Adipose tissue (tissue), 3 donors: Measurements from ENCODE around the gene SLC25A41. TPM values are rescaled to one million over a fixed set of nuclear protein-coding genes. Genes with fewer than 3 reads are reported as not detected.
"Not testable (repeated sequence)": the region's sequence is repeated elsewhere in the genome, so short reads cannot be mapped to it uniquely, and the experiment has no call there.

Experiments used
- H3K27ac ChIP-seq: one replicate; pipeline ENCODE4 v1.5.1; 2013; ENCODE audit warnings: low read depth, low read length
- WGBS, 3 donors: extraction: QIAGEN DNeasy Blood & Tissue Kit; methylation state at CpG; one replicate each; pipeline ENCODE4 v1.1.7; 2013; 5-methylcytosine and 5-hydroxymethylcytosine counted together
- polyA plus RNA-seq, 3 donors: library from polyadenylated mRNA; stranded (reverse); fragments of 200-250 nt; gene quantifications; one replicate each; pipeline ENCODE4 v1.2.3, GENCODE V29; 2013
- donor health status: healthy with polysubstance abuse.
- donor health status: Bipolar disorder and iron deficiency.
- donor health status: healthy.

SLC25A41 gene
- polyA plus RNA-seq, 3 donors = 0.09 to 0.22 (median 0.21) TPM

DNA sequence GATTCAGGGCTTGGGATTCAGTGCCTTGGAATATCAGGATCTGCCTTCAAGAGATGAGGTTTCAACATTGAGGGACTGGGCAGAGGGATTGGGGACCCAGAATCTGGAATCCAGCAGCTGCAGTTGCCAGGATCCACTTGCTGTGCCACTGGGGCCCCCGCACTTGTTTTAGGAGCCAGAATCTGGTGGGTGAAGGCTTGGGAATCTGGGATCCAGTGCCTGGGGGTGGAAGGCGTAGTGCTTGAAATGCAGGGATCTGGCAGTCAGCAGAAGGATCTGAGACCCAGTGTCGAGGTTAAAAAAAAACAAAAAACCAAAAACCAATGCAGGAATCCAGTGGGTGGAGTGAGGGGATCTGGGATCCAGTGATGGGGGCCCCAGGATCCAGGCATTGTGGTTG, 7.3 kb upstream of the SLC25A41 start:
- 90 to 91% (median 91%) methylated on average over 3 of the region's 3 CpGs for WGBS, 3 donors
- H3K27ac ChIP-seq = no peak overlapping the region

DNA sequence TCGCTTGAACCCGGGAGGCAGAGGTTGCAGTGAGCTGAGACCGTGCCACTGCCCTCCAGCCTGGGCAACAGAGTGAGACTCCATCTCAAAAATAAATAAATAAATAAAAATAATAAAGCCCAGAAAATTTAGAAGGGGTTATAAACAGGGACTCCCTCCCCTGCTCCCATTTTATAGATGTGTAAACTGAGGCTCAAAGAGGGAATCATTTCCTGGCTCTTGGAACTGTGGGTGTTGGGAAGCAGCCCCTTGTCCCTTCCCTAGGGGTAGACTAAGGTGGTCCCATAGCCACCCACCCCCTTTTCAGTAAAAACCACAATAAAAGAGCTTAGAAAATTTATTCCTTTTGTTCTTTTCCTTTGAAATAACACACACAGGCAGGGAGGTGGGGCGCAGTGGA, 6.2 kb upstream of the SLC25A41 start:
- WGBS, 3 donors = 91 to 95% (median 93%) methylated on average over 3 to 4 of the region's 4 CpGs
- no peak overlapping the region for H3K27ac ChIP-seq

DNA sequence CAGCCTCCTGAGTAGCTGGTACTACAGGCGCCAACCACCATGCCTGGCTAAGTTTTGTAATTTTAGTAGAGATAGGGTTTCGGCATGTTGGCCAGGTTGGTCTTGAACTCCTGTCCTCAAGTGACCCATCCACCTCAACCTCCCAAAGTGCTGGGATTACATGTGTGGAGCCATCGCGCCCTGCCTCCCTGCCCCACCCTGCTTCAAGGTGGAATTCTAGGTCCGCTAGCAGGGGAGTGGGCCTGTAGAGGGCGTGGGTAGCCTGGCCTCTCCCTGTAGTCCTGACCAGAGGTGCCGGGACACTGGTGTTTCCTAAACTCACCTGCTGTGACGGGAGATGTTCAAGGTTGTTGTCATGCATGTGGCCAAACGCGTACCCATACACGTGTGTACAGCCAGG, 398 bp downstream of the SLC25A41 start:
- H3K27ac ChIP-seq = no peak overlapping the region
- WGBS, 3 donors = 85 to 93% (median 92%) methylated on average over 11 of the region's 11 CpGs

- WGBS, 3 donors = 88 to 93% (median 93%) methylated on average over 11 of the region's 11 CpGs
- H3K27ac ChIP-seq = no peak overlapping the region
These were observed 1.7 kb downstream of the SLC25A41 start for GRCh38 chr19:6431891-6432290.

DNA sequence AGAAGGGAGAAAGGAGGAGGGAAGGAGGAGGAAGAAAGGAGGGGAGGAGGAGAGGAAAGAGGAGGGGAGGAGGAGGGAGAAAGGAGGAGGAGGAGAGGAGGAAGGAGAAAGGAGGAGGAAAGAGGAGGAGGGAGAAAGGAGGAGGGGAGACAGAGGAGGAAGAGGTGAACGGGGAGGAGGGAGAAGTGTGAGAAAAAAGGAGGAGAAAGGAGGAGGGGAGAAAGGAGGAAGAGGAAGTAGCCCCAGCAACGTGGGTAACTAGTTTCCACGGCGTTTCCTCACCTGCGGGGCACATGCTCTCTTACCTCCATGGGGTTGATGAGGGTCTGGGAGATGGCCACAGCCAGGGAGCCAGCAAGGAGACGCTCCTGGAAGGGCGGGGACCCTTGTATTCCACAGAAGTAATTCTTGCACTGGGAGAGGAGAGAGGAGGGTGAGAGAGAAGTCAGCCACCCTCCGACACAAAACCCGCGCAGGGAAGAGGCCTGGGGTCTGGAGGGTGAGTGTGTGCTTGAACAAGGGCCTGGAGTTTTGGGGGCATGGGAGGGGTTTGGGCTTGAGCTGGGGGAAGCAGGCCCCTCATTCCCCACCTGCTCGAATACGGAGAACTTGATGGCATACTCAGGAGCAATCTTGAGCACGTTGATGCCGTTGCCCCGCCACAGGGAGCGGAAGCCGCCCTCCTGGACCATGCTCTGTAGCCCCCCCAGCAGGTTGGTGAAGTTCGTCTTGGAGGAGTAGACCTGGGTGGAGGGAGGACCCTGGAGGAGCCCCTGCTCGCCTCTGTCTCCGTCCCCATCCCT, 3.9 kb downstream of the SLC25A41 start:
- no peak overlapping the region for H3K27ac ChIP-seq
- WGBS, 3 donors = 58 to 64% (median 62%) methylated on average over 16 to 20 of the region's 20 CpGs

GRCh38 chr19:6428692-6429418, 4.7 kb downstream of the SLC25A41 start:
- 73 to 88% (median 86%) methylated on average over 2 of the region's 2 CpGs for WGBS, 3 donors

GRCh38 chr19:6427131-6427530, 6.4 kb downstream of the SLC25A41 start:
- H3K27ac ChIP-seq = no peak overlapping the region
- 91 to 97% (median 96%) methylated on average over 18 of the region's 18 CpGs for WGBS, 3 donors

More at GRCh38 chr19:6428692-6429418, 4.7 kb downstream of the SLC25A41 start:
- not testable (repeated sequence) for H3K27ac ChIP-seq

- H3K27ac ChIP-seq = no peak overlapping the region
- WGBS, 3 donors = 90 to 95% (median 91%) methylated on average over 20 to 21 of the region's 21 CpGs
These were observed 7.6 kb downstream of the SLC25A41 start for GRCh38 chr19:6425732-6426620.

DNA sequence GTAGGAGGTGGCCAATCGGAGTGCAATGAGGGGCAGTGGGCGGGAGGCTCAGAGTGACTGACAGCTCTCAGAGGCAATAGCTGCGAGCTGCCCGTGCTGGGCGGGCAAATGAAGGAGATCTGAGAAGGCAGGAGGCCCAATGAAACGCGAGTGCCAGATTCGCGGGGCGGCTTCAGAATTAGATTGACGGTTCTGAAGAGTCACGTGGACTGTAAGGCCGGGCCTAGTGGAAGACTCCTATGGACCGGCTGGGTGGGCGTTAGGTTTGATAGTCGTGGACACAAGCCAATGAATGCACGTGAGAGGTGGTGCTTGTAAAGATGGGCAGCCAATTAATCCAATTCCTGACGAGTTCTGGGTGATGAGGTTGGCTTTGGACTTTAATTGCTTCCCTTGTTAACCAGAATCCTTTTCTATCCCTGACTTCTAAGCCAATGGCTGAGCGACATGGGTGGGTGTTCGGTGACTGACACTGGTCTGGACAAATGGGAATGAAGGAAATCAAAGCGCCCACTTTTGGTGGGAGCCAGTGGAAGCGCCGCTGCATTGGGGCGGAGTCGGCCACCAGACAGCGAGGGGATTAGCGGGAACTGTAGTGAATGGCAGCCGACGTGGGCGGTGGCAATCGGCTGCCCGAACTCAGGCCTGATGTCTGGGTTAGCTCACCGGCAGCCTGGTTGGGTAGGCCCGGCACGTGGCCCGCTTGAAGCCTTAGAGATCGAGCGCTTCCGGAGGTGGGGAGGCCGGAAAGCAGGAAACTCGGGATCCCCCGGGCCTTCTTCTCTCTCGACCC, 8.4 kb downstream of the SLC25A41 start:
- 3 to 5% (median 4%) methylated on average over 43 of the region's 43 CpGs for WGBS, 3 donors

GRCh38 chr19:6424195-6424938, 9.2 kb downstream of the SLC25A41 start, which contains the start of gene KHSRP:
TSS of gene KHSRP (minus strand) at chr19:6424811. CDS start at chr19:6424701, 110 bp downstream.
- 0 to 1% (median 0%) methylated on average over 22 to 114 of the region's 114 CpGs for WGBS, 3 donors

More for the DNA sequence above, 8.4 kb downstream of the SLC25A41 start:
- H3K27ac ChIP-seq = no peak overlapping the region

GRCh38 chr19:6423499-6424194, 9.9 kb downstream of the SLC25A41 start:
- H3K27ac ChIP-seq = no peak overlapping the region
- 1% methylated on average over 18 to 20 of the region's 20 CpGs for whole genome bisulfite sequencing, 3 donors

More at GRCh38 chr19:6424195-6424938, 9.2 kb downstream of the SLC25A41 start, which contains the start of gene KHSRP:
- H3K27ac ChIP-seq = peak within 1 kb of the TSS; percentile 46

GRCh38 chr19:6421075-6422014, 12.2 kb downstream of the SLC25A41 start:
- WGBS, 3 donors = 77 to 85% (median 84%) methylated on average over 20 of the region's 20 CpGs
- H3K27ac ChIP-seq = no peak overlapping the region

DNA sequence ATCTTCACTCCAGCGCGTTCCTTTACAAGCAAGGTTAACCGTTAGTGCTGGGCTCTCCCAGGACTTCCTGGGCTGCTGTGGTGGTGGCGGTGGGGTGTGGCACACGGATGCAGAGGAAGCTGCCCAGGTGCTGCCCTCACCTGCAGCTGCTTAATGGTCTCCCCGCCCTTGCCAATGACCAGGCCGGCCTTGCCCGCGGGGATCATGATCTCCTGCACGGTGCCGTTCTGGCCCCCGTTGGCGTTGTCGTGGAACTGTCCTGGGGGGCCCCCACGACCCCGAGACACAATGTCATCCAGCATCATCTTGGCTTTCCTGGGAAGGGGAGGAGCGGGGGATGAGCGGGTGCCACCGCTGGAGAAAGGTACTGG, 15.0 kb downstream of the SLC25A41 start:
- H3K27ac ChIP-seq = no peak overlapping the region
- WGBS, 3 donors = 88 to 94% (median 91%) methylated on average over 19 of the region's 19 CpGs

DNA sequence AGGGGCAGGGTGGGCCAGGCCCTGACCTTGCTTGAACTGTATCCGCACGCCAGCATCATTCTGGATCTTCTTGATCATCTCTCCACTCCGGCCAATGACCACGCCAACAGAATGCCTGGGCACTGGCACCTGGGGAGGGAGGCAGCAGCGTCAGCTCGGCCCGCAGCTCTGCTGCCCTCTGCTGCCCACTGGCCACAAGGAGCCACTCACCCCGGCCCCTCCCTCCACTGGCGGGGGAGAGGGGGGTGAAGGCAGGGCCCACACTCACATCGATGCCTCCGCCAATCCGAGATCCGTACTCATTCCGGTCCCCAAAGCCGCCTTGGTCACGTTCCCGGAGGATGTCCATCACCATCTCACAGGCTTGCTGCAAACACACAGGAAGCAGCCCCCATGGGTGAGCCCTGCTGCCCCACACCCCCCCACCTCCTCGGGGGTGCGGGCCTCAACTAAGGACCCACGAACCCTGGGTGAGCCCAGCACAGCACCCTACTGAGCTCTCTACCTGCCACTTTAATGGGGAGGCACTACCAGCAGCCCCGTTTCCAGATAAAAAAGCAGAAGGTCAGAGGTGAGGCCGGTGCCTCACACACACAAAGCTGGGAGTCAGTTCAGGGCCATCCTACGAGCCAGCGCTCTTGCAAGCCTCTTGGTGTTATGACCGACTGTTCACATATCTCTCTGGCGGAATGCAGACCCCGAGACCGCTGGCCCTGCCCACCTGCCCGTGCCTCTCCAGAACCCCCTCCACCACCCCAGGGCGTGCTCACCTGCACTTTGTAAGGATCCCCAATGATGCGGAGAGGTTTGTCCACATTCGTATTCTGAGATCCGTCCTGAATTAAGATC, 15.6 kb downstream of the SLC25A41 start:
- WGBS, 3 donors = 76 to 79% (median 78%) methylated on average over 21 to 33 of the region's 33 CpGs
- H3K27ac ChIP-seq = no peak overlapping the region
